HG02571 (cell line): Measurements from ENCODE around the gene CYB5B.

Source experiments
- ATAC-seq: cut with Tn5 transposase; IDR thresholded peaks from one replicate; pipeline ENCODE4 v1.9.1; 2021; ENCODE audit warnings: mild to moderate bottlenecking, moderate library complexity; ENCODE audit not compliant: unreplicated experiment

The CYB5B gene

DNA sequence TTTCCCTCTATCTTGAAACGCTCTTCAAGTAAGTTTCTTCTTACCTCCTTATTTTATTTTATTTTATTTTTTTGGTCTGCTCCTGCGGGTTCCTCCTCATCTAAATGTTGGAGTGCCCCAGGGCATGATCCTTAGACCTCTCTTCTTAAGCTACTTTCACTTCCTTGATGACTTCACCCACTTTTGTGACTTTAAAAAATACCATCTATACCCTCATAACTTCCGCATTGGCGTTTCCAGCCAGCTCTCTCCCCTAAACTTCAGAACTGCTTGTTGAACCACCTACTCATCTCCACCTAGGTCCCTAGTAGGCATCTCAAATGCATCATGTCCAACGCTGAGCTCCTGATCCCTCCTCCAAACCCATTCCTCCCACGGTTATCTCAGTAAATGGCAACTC lies 89.9 kb downstream of the CYB5B start:
- ATAC-seq: no peak
